HEK293 (cell line): ENCODE measurements around the gene PPHLN1.

Experiments
- CTCF ChIA-PET: fragments of 350-600 bp; formaldehyde crosslinking; extraction: SDS; loops from one replicate; lab custom pipeline; 2021; ENCODE audit warnings: antibody characterized with exemption; lab: Yijun Ruan, JAX
- POLR2A ChIA-PET: fragments of 300-600 bp; formaldehyde crosslinking; extraction: SDS; loops from one replicate; lab custom pipeline; 2020; ENCODE audit warnings: antibody characterized with exemption, inconsistent platforms; lab: Yijun Ruan, JAX
- H3K27ac ChIP-seq: fragments of 200-500 bp; sonication (Bioruptor generic); 2 replicates; pipeline ENCODE4 v1.5.1; 2014; ENCODE audit warnings: low read depth, low read length, control low read depth, inconsistent platforms; ENCODE audit errors: extremely low read depth
- H3K36me3 ChIP-seq, 2 experiments: fragments of 200-500 bp in 1 of 2; sonication (Bioruptor generic) in 1 of 2; 1 replicate in 1 of 2; 2 replicates in 1 of 2; pipeline ENCODE4 v1.5.1; 2014 to 2017; ENCODE audit warnings: inconsistent platforms in 2 of 2, low read length in 2 of 2; ENCODE audit not compliant: control insufficient read depth in 2 of 2, insufficient read depth in 1 of 2
- H3K4me1 ChIP-seq: fragments of 200-500 bp; sonication (Bioruptor generic); 2 replicates; pipeline ENCODE4 v1.5.1; 2014; ENCODE audit warnings: mild to moderate bottlenecking, low read length, inconsistent platforms; ENCODE audit not compliant: control insufficient read depth, insufficient read depth
- H3K4me3 ChIP-seq: 2 replicates; pipeline ENCODE4 v1.5.1; 2011; ENCODE audit warnings: low read depth, mild to moderate bottlenecking, control low read depth, low read length, moderate library complexity
- H3K9me3 ChIP-seq: fragments of 200-500 bp; sonication (Bioruptor generic); 2 replicates; pipeline ENCODE4 v1.5.1; 2014; ENCODE audit warnings: low read depth, low read length, inconsistent platforms; ENCODE audit not compliant: control insufficient read depth, insufficient read depth
- EGR2 ChIP-seq: fragments of 450-650 bp; formaldehyde crosslinking; IDR thresholded peaks from 2 replicates; pipeline ENCODE4 v1.5.1; 2016; ENCODE audit warnings: low read depth, missing biosample characterization, missing genetic modification characterization
- FEZF1 ChIP-seq: fragments of 450-650 bp; formaldehyde crosslinking; IDR thresholded peaks from 2 replicates; pipeline ENCODE4 v1.5.1; 2016; ENCODE audit warnings: missing biosample characterization, missing genetic modification characterization
- WT1 ChIP-seq: fragments of 450-650 bp; formaldehyde crosslinking; IDR thresholded peaks from 2 replicates; pipeline ENCODE4 v1.5.1; 2016; ENCODE audit warnings: missing biosample characterization, missing genetic modification characterization
- YY1 ChIP-seq: fragments of 450-650 bp; formaldehyde crosslinking; IDR thresholded peaks from 2 replicates; pipeline ENCODE4 v1.5.1; 2018; ENCODE audit warnings: missing biosample characterization, missing genetic modification characterization
- ZFP41 ChIP-seq: fragments of 450-650 bp; formaldehyde crosslinking; IDR thresholded peaks from 2 replicates; pipeline ENCODE4 v1.5.1; 2016; ENCODE audit warnings: missing biosample characterization, missing genetic modification characterization, borderline replicate concordance
- ZNF239 ChIP-seq: fragments of 450-650 bp; formaldehyde crosslinking; IDR thresholded peaks from 2 replicates; pipeline ENCODE4 v1.5.1; 2016; ENCODE audit warnings: missing biosample characterization, missing genetic modification characterization
- ZNF404 ChIP-seq: fragments of 450-650 bp; formaldehyde crosslinking; IDR thresholded peaks from 2 replicates; pipeline ENCODE4 v1.5.1; 2017; ENCODE audit warnings: missing biosample characterization, missing genetic modification characterization
- ZNF530 ChIP-seq: fragments of 450-650 bp; formaldehyde crosslinking; IDR thresholded peaks from 2 replicates; pipeline ENCODE4 v1.5.1; 2016; ENCODE audit warnings: low read depth, missing biosample characterization, missing genetic modification characterization
- ZNF555 ChIP-seq: fragments of 450-650 bp; formaldehyde crosslinking; conservative IDR thresholded peaks from 2 replicates; pipeline ENCODE4 v1.5.1; 2017; ENCODE audit warnings: missing biosample characterization, mild to moderate bottlenecking, missing genetic modification characterization, inconsistent platforms
- ZNF677 ChIP-seq: fragments of 450-650 bp; IDR thresholded peaks from 2 replicates; pipeline ENCODE4 v1.5.0; 2018; ENCODE audit warnings: missing biosample characterization, mild to moderate bottlenecking, missing genetic modification characterization, moderate library complexity
- ZNF830 ChIP-seq: fragments of 450-650 bp; IDR thresholded peaks from 2 replicates; pipeline ENCODE4 v1.5.0; 2018; ENCODE audit warnings: missing biosample characterization, missing genetic modification characterization, low read depth, mild to moderate bottlenecking, moderate library complexity
- ZSCAN30 ChIP-seq: fragments of 450-650 bp; IDR thresholded peaks from 2 replicates; pipeline ENCODE4 v1.5.1; 2018; ENCODE audit warnings: missing biosample characterization, mild to moderate bottlenecking, missing genetic modification characterization, moderate library complexity
- TF ChIP-seq, protein P1 (sequence below): fragments of 450-650 bp; formaldehyde crosslinking; IDR thresholded peaks from 2 replicates; pipeline ENCODE4; 2016; ENCODE audit warnings: missing biosample characterization, missing genetic modification characterization
- TF ChIP-seq, protein P2 (sequence below): fragments of 450-650 bp; formaldehyde crosslinking; conservative IDR thresholded peaks from 2 replicates; pipeline ENCODE4 v1.5.1; 2016; ENCODE audit warnings: low read depth, missing biosample characterization, missing genetic modification characterization
- TF ChIP-seq, protein P3 (sequence below): fragments of 450-650 bp; formaldehyde crosslinking; IDR thresholded peaks from 2 replicates; pipeline ENCODE4 v1.5.1; 2016; ENCODE audit warnings: missing biosample characterization, missing genetic modification characterization
- TF ChIP-seq, protein P4 (sequence below): fragments of 450-650 bp; formaldehyde crosslinking; IDR thresholded peaks from 2 replicates; pipeline ENCODE4 v1.5.1; 2017; ENCODE audit warnings: missing biosample characterization, mild to moderate bottlenecking, missing genetic modification characterization, moderate library complexity
- TF ChIP-seq, protein P5 (sequence below): fragments of 450-650 bp; formaldehyde crosslinking; IDR thresholded peaks from 2 replicates; pipeline ENCODE4 v1.5.1; 2017; ENCODE audit warnings: missing biosample characterization, missing genetic modification characterization
- TF ChIP-seq, protein P6 (sequence below): fragments of 450-650 bp; formaldehyde crosslinking; IDR thresholded peaks from 2 replicates; pipeline ENCODE4 v1.5.1; 2016; ENCODE audit warnings: missing biosample characterization, missing genetic modification characterization

The PPHLN1 gene

DNA sequence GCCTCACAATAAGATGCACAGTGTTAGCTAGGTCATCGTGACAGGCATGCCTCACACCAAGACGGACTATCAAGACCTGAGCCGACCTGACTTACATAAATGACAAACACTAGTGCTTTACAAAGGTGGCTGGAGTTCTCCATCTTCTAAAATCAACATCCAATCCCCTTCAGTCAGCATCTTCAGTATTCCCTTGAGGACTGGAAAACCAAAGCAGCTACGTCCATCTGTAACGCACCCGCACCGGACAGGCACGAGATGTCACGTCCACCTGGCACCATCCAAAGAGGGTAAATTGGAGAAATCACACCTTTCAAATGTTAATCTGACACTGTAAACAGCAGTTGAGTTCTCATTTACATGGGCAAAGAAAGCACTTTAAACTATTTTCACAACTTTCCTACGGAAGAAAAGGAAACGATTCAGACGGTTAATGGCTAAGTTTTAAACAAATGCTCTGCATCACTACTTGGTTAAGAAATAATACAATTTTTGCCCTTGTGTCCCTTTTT lies 133.4 kb downstream of the PPHLN1 start (continued):
- TF ChIP-seq ZNF677 (tag by site-specific recombination): no peak
- TF ChIP-seq, protein P1, sequence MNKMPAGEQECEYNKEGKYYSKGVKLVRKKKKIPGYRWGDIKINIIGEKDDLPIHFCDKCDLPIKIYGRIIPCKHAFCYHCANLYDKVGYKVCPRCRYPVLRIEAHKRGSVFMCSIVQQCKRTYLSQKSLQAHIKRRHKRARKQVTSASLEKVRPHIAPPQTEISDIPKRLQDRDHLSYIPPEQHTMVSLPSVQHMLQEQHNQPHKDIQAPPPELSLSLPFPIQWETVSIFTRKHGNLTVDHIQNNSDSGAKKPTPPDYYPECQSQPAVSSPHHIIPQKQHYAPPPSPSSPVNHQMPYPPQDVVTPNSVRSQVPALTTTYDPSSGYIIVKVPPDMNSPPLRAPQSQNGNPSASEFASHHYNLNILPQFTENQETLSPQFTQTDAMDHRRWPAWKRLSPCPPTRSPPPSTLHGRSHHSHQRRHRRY (tag by site-specific recombination): no peak
- no peak for TF ChIP-seq YY1 (tag by site-specific recombination)
- no peak for TF ChIP-seq WT1 (tag by site-specific recombination)
- no peak for TF ChIP-seq EGR2 (tag by site-specific recombination)
- no peak for TF ChIP-seq ZNF530 (tag by site-specific recombination)

DNA sequence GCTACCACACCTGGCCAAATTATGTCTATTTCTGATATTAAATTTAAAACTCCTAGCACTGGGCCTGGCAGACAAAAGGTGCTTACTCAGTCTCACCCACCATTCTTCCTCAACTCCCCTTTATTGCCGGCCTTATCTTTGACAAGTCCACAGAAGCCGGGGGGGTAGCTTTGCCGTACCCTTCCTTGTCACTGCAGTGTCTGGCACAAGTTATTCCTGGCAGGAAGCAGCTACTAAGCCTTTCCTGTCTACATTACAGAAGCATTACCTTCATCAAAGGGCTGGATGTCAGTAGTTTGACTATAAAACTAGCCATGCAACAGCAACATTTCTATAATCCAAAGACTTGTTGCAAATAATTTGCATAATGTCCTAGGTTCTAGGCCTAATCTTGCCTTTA lies 136.5 kb downstream of the PPHLN1 start:
- TF ChIP-seq ZFP41 (tag by site-specific recombination) (no peak), ZNF830 (no peak), ZNF239 (tag by site-specific recombination) (no peak), ZNF404 (tag by site-specific recombination) (no peak), FEZF1 (tag by site-specific recombination) (no peak), ZNF555 (tag by site-specific recombination) (no peak), ZSCAN30 (tag by site-specific recombination) (no peak)
- TF ChIP-seq, protein P2, sequence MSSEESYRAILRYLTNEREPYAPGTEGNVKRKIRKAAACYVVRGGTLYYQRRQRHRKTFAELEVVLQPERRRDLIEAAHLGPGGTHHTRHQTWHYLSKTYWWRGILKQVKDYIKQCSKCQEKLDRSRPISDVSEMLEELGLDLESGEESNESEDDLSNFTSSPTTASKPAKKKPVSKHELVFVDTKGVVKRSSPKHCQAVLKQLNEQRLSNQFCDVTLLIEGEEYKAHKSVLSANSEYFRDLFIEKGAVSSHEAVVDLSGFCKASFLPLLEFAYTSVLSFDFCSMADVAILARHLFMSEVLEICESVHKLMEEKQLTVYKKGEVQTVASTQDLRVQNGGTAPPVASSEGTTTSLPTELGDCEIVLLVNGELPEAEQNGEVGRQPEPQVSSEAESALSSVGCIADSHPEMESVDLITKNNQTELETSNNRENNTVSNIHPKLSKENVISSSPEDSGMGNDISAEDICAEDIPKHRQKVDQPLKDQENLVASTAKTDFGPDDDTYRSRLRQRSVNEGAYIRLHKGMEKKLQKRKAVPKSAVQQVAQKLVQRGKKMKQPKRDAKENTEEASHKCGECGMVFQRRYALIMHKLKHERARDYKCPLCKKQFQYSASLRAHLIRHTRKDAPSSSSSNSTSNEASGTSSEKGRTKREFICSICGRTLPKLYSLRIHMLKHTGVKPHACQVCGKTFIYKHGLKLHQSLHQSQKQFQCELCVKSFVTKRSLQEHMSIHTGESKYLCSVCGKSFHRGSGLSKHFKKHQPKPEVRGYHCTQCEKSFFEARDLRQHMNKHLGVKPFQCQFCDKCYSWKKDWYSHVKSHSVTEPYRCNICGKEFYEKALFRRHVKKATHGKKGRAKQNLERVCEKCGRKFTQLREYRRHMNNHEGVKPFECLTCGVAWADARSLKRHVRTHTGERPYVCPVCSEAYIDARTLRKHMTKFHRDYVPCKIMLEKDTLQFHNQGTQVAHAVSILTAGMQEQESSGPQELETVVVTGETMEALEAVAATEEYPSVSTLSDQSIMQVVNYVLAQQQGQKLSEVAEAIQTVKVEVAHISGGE (tag by site-specific recombination): no peak
- TF ChIP-seq, protein P3, sequence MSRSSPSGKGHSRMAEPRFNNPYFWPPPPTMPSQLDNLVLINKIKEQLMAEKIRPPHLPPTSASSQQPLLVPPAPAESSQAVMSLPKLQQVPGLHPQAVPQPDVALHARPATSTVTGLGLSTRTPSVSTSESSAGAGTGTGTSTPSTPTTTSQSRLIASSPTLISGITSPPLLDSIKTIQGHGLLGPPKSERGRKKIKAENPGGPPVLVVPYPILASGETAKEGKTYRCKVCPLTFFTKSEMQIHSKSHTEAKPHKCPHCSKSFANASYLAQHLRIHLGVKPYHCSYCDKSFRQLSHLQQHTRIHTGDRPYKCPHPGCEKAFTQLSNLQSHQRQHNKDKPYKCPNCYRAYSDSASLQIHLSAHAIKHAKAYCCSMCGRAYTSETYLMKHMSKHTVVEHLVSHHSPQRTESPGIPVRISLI: no peak
- TF ChIP-seq, protein P4, sequence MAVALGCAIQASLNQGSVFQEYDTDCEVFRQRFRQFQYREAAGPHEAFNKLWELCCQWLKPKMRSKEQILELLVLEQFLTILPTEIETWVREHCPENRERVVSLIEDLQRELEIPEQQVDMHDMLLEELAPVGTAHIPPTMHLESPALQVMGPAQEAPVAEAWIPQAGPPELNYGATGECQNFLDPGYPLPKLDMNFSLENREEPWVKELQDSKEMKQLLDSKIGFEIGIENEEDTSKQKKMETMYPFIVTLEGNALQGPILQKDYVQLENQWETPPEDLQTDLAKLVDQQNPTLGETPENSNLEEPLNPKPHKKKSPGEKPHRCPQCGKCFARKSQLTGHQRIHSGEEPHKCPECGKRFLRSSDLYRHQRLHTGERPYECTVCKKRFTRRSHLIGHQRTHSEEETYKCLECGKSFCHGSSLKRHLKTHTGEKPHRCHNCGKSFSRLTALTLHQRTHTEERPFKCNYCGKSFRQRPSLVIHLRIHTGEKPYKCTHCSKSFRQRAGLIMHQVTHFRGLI (tag by site-specific recombination): no peak
- TF ChIP-seq, protein P5, sequence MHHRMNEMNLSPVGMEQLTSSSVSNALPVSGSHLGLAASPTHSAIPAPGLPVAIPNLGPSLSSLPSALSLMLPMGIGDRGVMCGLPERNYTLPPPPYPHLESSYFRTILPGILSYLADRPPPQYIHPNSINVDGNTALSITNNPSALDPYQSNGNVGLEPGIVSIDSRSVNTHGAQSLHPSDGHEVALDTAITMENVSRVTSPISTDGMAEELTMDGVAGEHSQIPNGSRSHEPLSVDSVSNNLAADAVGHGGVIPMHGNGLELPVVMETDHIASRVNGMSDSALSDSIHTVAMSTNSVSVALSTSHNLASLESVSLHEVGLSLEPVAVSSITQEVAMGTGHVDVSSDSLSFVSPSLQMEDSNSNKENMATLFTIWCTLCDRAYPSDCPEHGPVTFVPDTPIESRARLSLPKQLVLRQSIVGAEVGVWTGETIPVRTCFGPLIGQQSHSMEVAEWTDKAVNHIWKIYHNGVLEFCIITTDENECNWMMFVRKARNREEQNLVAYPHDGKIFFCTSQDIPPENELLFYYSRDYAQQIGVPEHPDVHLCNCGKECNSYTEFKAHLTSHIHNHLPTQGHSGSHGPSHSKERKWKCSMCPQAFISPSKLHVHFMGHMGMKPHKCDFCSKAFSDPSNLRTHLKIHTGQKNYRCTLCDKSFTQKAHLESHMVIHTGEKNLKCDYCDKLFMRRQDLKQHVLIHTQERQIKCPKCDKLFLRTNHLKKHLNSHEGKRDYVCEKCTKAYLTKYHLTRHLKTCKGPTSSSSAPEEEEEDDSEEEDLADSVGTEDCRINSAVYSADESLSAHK (tag by site-specific recombination): no peak
- TF ChIP-seq, protein P6, sequence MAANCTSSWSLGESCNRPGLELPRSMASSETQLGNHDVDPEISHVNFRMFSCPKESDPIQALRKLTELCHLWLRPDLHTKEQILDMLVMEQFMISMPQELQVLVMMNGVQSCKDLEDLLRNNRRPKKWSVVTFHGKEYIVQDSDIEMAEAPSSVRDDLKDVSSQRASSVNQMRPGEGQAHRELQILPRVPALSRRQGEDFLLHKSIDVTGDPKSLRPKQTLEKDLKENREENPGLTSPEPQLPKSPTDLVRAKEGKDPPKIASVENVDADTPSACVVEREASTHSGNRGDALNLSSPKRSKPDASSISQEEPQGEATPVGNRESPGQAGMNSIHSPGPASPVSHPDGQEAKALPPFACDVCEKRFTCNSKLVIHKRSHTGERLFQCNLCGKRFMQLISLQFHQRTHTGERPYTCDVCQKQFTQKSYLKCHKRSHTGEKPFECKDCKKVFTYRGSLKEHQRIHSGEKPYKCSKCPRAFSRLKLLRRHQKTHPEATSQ: no peak
- Histone ChIP-seq H3K27ac (no peak overlapping the region), H3K36me3 (peaks cover 26 to 70% of the 10 kb centered on the region in 2 experiments), H3K4me3 (no peak overlapping the region), H3K4me1 (no peaks in the 10 kb centered on the region), H3K9me3 (no peaks in the 10 kb centered on the region)
- POLR2A ChIA-PET: no interaction called here
- CTCF ChIA-PET: interaction anchor here (1.0 to 1.3 kb wide), 2 partner anchors 20 to 52 kb away, joined by 3 read pairs; no protein-coding TSS in a partner anchor
